ENCODE measurements around the gene LCE1C. TPM values are rescaled to one million over a fixed set of nuclear protein-coding genes. Genes with fewer than 3 reads are reported as not detected.

LCE1C gene
- total RNA-seq, 1 donor from 2014 or later, result not detected

DNA sequence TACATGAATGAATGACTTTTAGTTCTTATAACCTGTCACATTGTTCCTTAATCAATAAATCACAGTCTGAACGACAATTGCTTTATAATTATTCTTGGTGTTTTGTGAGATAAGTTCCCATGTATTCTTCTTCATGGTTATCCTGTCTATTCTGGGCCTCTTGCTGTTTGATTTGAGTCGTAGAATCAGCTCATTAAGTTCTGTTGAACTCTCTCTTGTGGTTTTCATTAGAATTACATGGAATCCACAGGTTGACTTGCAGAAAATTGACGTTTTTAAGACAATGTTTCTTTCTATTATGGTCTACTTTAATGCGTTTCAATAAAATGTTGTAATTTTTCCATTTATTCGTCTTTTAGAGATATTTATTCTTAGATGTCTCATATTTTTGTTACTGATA, 16.8 kb upstream of the LCE1C start:
- Histone ChIP-seq H3K9me3 (no peaks in the 10 kb centered on the region), H3K4me1 (no peaks in the 10 kb centered on the region), H3K27ac (no peak overlapping the region), H3K27me3 (no peaks in the 10 kb centered on the region), H3K4me3 (no peak overlapping the region), H3K36me3 (no peaks in the 10 kb centered on the region)
- intact Hi-C loops (cut with DNase I), result no loop called here
- ATAC-seq, result no peak
- no peak for DNase-seq
- TF ChIP-seq, protein P1, sequence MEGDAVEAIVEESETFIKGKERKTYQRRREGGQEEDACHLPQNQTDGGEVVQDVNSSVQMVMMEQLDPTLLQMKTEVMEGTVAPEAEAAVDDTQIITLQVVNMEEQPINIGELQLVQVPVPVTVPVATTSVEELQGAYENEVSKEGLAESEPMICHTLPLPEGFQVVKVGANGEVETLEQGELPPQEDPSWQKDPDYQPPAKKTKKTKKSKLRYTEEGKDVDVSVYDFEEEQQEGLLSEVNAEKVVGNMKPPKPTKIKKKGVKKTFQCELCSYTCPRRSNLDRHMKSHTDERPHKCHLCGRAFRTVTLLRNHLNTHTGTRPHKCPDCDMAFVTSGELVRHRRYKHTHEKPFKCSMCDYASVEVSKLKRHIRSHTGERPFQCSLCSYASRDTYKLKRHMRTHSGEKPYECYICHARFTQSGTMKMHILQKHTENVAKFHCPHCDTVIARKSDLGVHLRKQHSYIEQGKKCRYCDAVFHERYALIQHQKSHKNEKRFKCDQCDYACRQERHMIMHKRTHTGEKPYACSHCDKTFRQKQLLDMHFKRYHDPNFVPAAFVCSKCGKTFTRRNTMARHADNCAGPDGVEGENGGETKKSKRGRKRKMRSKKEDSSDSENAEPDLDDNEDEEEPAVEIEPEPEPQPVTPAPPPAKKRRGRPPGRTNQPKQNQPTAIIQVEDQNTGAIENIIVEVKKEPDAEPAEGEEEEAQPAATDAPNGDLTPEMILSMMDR (IDR thresholded peaks at IDR 0.05), result no peak

DNA sequence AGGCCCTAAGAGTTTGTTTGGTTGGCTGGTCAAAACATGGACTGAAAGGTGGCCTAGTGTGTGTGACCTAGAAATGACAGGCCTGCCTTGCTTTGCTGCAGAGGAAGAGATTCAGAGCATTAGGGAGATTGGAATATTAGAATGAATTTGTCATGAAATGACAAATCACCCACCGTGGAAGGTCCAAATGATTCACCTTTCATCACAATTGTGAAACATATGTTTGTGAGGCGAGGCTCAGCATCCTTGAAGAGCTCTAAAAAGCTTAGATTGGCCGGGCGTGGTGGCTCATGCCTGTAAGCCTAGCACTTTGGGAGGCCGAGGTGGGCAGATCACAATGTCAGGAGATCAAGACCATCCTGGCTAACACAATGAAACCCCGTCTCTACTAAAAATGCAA, 10.9 kb upstream of the LCE1C start:
- Histone ChIP-seq H3K36me3 (no peaks in the 10 kb centered on the region), H3K4me1 (no peaks in the 10 kb centered on the region), H3K9me3 (no peaks in the 10 kb centered on the region), H3K27me3 (no peaks in the 10 kb centered on the region), H3K4me3 (no peak overlapping the region), H3K27ac (no peak overlapping the region)
- intact Hi-C loops (cut with DNase I), result no loop called here
- TF ChIP-seq, protein P1 (IDR thresholded peaks at IDR 0.05), result no peak
- DNase-seq, result no peak
- no peak for ATAC-seq

DNA sequence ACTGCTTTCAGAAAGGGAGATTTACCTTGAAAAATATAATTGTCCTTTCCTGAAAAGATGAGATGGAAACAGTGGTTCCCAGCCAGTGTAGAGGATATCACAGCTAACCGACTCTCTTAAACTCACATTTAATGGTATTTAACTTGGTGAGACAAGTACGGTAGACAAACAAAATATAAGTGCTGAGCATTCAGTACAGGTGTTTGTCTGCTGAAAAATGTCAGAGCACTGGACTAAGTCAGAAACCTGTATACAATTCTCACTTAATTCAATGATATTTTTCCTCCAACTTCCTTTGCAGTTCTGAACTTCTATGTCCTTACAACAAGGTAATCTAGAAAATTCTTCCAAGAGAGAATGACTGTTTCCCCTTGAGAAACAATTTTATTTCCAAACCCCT, 5.2 kb upstream of the LCE1C start, which contains the start of gene LCE1B:
Gene LCE1B, plus strand, starts transcription at position 301 of the 400 bp plus-strand sequence. CDS start 476 bp downstream, outside the sequence.
- Histone ChIP-seq H3K36me3 (no peaks in the 10 kb centered on the region), H3K4me1 (no peaks in the 10 kb centered on the region), H3K4me3 (no peak within 1 kb of the TSS), H3K9me3 (no peaks in the 10 kb centered on the region), H3K27me3 (peaks cover 3% of the 10 kb centered on the region), H3K27ac (no peak within 1 kb of the TSS)
- DNase-seq, result no peak
- TF ChIP-seq, protein P1 (IDR thresholded peaks at IDR 0.05), result no peak
- ATAC-seq, result no peak
- intact Hi-C loops (cut with DNase I), result no loop called here

DNA sequence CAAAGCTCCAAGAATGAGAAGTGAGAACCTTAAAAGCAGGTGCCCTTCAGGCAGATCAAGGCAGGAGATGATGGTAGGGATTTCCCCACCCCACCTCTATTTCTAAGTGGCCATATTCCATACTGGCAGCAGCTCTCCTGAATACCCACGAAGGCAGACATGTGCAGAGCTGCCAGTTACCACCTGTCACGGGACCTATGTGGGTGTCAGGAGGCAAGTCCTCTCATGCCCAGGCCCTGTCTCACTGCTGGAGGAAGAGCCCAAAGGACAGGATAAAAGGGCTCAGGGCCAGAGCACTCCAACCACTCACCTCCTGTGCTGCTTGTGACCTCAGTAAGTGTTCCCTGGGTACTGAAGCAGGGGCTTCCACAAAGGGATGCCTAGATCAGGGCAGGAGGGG, 4.6 kb upstream of the LCE1C start:
- intact Hi-C loops (cut with DNase I), result no loop called here
- no peak for DNase-seq
- Histone ChIP-seq H3K4me3 (no peak overlapping the region), H3K4me1 (no peaks in the 10 kb centered on the region), H3K27me3 (peaks cover 3% of the 10 kb centered on the region), H3K27ac (no peak overlapping the region), H3K9me3 (no peaks in the 10 kb centered on the region), H3K36me3 (no peaks in the 10 kb centered on the region)
- TF ChIP-seq, protein P1 (IDR thresholded peaks at IDR 0.05), result no peak
- no peak for ATAC-seq

DNA sequence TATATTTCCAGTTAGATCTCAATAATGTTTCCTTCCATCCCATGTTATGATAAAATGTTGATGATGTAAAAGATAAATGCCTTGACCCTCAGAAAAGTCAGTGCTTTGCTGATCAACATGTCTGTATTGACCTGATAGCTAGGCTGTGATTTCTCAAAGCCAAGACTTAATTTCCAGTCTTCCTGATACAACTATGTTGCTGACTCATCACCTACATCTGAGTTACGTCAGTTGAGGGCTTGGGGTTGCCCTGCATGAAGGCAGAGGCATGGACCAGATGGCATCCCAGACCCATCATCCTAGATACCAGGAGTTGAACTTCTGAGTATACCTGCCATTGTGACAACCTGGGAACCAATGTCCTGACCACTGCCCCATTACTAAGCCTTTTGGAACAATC, 5.1 kb downstream of the LCE1C start:
- Histone ChIP-seq H3K4me3 (no peak overlapping the region), H3K27ac (no peak overlapping the region), H3K9me3 (no peaks in the 10 kb centered on the region), H3K36me3 (no peaks in the 10 kb centered on the region), H3K4me1 (no peaks in the 10 kb centered on the region), H3K27me3 (no peaks in the 10 kb centered on the region)
- TF ChIP-seq, protein P1 (IDR thresholded peaks at IDR 0.05), result no peak
- DNase-seq, result no peak
- no peak for ATAC-seq
- intact Hi-C loops (cut with DNase I), result no loop called here

DNA sequence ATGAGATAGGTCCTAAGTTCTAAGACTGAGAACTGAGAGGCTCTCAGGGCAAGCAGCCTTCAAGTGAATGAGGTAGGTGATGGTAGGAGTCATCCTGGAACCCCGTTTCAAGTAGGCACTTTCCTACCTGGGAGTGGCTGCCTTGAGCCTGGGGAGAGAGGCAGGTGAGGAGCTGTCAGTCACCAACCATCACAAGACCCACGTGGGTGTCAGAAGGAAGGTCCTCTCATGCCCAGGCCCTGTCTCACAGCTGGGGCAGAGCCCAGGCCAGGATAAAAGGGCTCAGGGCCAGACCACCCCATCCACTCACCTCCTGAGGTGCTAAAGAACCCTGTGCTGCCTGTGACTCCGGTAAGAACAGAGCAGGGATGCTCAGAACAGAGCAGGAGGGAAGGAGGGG, 10.0 kb downstream of the LCE1C start, which contains the start of gene LCE1D:
Gene LCE1D, plus strand, starts transcription at position 301 of the 400 bp plus-strand sequence. CDS start 1,074 bp downstream, outside the sequence.
- Histone ChIP-seq H3K27ac (no peak within 1 kb of the TSS), H3K4me1 (no peaks in the 10 kb centered on the region), H3K9me3 (no peaks in the 10 kb centered on the region), H3K27me3 (no peaks in the 10 kb centered on the region), H3K4me3 (no peak within 1 kb of the TSS), H3K36me3 (no peaks in the 10 kb centered on the region)
- intact Hi-C loops (cut with DNase I), result no loop called here
- DNase-seq (no peak), ATAC-seq (no peak)
- TF ChIP-seq, protein P1 (IDR thresholded peaks at IDR 0.05), result no peak
